Sciatic nerve (tissue), 2 donors: ENCODE measurements around the gene AIFM3. TPM values are rescaled to one million over a fixed set of nuclear protein-coding genes. Genes with fewer than 3 reads are reported as not detected.

Source experiments
- ATAC-seq: fragments of 200-7000 bp; cut with Tn5 transposase; one replicate; pipeline ENCODE4 v1.9.1; 2020; ENCODE audit warnings: mild to moderate bottlenecking, moderate library complexity
- DNase-seq: peaks from one replicate; pipeline ENCODE4 v3.0.0-alpha.2; 2020; ENCODE audit warnings: low spot score
- intact Hi-C: fragments of 100-400 bp; cut with DNase I; formaldehyde crosslinking; loops from one replicate; pipeline ENCODE4 v1.14.2; 2022
- total RNA-seq: library from RNA; stranded (reverse); fragmentation: NEBNext Ultra II Directional; extraction: Animal tissue kit (Norgen Biotek cat#: 25700); gene quantifications from one replicate; pipeline ENCODE4 v1.2.1, GENCODE V29; 2021
- donor health status: DM: no; HTN: no; CAD: no.
- donor health status: DM: no; HTN: no; CAD: no.

AIFM3 gene
- total RNA-seq, 1 donor from 2014 or later, result 2.1 TPM

- DNase-seq, result no peak
- peak; percentile 51 for ATAC-seq
- intact Hi-C loops, result no loop called here
These were observed 13.2 kb upstream of the AIFM3 start for GRCh38 chr22:20953668-20954500.

DNA sequence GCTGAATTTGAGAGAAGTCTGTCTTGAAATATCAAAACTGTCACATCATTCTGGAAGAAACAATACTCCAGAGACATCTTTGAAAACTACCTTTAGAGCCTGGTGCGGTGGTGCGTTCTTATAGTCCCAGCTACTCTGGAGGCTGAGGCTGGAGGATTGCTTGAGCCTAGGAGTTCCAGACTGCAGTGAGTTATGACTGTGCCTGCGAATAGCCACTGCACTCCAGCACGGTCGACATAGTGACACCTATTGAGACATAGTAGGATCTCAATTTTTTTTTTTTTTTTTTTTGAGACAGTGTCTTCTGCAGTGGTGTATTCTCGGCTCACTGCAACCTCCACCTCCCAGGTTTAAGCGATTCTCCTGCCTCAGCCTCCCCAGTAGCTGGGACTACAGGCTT lies 11.5 kb upstream of the AIFM3 start:
- no peak for ATAC-seq
- DNase-seq, result no peak
- intact Hi-C loops, result no loop called here

DNA sequence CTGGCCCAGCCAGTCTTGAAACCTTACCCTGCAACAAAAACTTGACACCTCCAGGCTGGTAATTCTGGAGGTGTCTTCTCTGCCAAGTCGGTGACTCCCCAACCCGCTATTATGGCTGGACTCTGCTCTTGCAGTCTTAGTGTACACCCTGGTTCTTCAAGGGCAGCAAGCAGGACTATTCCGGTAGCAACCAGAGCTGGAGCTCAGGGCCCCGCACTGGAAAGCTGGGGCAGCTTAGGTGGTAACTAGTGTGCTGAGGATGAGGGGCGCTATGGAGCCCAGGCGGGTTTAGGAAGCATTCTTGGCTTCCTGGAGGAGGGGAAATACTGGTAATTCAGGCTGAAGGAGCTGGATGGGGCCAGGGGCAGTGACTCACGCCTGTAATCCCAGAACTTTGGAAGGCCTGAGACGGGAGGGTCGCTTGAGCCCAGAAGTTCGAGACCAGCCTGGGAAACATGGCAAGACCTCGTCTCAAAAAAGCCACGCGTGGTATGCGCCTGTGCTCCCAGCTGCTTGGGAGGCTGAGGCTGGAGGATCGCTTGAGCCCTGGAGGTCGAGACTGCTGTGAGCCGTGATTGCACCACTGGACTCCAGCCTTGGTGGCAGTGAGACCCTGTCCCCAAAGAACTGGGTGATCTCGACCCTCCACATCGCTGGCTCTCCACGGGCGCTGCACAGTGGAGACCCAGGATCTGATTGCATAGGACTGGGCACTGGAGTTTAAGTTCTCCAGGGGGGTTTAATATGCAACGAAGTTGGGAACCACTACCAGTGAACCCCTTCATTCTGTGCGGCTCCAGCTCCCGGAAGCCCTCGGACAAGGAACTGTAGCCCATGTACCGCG lies 10.6 kb upstream of the AIFM3 start:
- ATAC-seq (no peak), DNase-seq (no peak)
- intact Hi-C loops, result no loop called here

DNA sequence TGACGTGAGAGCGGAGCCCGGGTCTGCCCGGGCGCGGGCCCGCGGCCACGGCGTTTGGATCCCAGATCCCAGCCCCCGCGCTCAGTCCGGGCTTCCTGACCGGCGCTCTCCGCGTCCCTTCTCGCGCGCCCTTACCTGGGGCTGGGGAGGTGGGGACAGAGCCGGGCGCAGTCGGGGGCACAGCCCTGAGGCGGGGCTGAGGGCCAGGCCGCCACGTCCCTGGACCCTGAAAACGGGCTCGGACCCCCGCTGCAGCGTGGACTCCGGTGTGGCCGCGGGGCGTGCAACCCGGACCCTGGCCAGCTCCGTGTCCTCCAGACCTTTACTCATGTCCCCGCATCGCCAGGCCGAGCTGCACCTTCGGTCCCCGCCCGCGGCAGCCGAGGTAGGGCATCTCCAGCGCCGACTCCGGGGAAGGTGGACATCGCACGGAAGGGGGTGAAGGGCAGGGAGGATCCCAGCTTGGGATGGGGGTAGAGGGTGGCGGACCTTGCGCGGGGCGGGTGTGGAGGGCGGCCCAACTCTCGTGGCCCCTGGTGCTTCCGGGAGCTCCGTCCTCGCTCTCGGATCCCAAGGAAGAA lies 9.9 kb upstream of the AIFM3 start:
- intact Hi-C loops, result no loop called here
- DNase-seq (no peak), ATAC-seq (peak; percentile 53)

DNA sequence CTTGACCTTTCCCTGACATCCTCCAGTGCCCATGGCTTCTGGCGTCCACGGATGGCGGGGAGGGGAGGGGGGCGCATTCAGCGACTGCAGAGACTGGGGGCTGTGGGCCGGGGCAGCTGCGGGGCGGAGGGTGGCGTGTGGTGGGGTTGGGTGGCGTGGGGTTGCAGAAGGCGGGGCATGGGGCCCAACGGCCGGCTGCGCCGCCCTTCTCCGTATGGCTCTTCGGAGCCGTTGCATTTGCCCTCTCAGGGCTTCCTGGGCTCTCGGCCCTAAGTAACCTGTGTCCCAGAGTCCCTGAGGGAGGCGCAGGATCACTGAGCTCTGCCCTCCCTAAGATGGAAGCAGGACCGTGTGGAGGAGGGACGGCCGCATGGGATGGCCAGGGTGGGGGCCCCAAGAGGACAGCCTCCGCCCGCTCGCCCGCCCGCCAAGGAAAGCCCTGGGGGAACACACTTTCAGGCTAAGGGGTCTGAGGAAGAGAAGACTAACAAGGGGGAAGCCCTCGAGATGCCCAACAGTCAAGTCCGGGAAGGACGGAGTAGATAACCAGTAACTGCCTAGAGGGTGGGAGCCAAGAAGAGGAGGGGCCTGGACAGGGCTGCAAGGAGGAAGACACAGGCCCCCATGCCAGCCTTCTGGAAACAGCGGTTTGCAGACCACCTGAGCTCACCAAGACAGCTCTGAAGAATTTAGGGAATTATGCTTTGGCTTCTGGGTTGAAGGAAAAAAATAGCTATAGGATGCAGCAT lies 9.2 kb upstream of the AIFM3 start:
- DNase-seq, result no peak
- intact Hi-C loops, result no loop called here
- ATAC-seq, result peak; percentile 62

DNA sequence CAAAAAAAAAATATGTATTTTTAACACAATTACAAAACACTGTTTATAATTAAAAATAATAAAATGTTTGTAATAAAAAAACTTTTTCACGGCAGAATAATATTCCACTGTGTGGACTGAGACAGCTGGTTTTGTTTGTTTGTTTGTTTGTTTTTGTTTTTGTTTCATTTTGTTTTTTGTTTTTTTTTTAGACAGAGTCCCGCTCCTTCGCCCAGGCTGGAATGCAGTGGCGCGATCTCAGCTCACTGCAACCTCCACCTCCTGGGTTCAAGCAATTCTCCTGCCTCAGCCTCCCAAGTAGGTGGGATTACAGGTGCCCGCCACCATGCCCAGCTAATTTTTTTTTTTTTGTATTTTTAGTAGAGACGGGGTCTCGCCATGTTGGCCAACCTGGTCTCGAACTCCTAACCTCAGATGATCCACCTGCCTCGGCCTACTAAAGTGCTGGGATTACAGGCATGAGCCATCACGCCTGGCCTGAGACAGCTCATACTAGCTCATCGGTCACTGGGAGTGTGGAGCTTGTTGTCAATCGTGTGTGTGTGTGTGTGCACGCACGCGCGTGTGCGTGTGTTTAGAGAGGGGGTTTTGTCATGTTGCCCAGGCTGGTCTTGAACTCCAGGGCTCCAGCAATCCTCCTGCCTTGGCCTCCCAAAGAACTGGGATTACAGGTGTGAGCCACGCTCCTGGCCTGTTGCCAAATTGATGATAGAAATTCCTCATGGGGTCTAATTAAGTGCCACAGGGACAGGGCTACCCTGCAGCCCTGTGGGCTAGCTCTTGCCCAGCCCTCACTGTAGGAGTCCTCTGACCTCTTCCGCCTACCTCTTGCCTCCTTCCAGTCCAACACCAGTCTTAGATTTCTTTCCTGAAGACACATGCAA lies 7.2 kb upstream of the AIFM3 start:
- ATAC-seq (no peak), DNase-seq (no peak)
- intact Hi-C loops, result no loop called here

GRCh38 chr22:20960609-20961008 lies 6.4 kb upstream of the AIFM3 start:
- ATAC-seq (no peak), DNase-seq (no peak)
- intact Hi-C loops, result no loop called here

DNA sequence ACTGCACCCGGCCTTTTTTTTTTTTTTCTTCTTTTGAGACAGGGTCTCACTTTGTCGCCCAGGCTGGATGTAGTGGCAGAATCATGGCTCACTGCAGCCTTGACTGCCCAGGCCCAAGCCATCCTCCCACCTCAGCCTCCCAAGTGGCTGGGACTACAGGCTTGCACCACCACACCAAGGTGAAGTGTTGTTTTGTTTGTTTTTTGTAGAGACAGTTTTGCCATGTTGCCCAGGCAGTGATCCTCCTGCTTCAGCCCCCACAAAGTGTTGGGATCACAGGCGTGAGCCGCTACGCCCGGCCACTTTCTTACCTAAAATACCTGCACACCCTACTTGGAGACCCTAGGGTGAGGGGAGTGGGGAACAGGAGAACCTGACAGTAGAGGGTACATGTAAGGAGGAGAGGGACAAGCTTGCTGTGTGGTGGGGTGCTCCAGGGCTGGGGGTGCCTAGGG lies 4.5 kb upstream of the AIFM3 start:
- intact Hi-C loops, result no loop called here
- DNase-seq (no peak), ATAC-seq (no peak)

DNA sequence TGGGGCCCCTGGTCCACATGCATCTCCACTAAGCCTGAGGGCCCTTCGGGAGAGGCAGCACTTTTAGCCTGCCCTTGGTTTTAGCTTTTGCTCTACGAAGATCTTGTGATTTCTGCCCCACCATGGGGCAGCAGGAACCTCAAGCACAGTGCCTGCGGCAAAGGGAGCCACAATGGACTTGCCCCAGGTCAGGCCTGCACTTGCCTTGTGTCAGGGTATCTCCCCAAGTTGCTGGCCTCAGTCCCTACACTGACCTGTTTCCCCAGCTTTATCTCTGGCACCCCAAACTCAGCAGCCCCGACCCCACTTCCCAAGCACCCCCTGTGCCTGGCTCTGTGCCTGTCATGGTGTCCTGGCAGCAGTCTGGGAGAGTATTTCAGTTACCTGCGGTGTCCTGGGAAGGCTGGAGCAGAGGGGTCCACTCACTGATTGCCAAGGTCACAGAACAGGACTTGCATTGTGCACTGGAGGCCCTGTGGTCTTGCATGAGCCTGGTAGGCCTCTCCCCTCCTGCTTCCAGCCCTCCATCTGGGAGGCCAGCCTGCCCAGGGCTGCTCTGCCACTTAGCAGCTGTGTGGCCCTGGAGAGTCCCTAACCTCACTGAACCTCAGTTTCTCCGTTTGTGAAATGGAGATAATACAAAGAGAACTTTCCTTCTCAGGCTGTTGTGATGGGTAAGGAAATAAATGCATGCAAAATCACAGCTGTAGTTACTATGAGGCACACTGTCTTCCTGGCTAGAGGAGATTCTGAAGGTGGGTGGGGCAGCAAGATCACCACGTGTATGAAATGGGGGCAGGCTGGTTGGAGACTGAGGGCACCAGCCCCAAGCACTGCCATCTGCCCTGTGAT lies 3.6 kb upstream of the AIFM3 start:
- DNase-seq (no peak), ATAC-seq (no peak)
- intact Hi-C loops, result no loop called here

DNA sequence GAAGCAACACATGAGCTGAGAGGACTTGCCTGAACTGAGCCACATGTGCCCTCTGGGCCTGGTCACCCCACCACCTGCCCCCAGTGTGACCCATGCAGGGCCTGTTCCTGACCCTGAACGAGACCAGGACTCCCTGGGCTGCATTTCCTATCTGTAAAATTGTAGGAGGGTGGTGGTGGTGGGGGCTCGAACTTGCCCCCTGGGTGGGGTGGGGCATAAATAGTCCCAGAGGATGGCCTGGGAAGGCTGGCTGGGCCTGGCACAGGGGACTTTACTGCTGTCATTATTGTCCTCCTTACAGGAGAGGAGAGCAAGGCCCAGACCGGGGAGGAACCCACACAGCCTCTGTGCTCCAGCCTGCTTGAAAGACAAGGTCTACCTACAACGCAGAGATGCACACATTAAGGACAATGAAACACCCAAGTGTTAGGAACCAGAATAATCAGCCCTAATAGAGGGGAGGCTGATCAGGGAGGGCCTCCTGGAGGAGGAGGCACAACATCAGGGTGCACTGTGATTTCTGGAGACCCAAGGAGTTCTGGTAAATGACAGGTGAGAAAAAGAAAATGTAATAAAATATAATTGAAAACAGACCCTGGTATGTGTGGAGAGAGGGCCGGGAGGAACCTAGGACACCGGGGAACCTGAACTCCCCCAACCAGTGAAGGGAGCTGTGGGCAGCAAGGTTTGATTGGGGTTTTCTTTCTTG lies 2.8 kb upstream of the AIFM3 start:
- DNase-seq, result no peak
- no peak for ATAC-seq
- intact Hi-C loops, result no loop called here

- intact Hi-C loops, result no loop called here
- no peak for ATAC-seq
These were observed 2.3 kb upstream of the AIFM3 start for GRCh38 chr22:20964799-20965103.

DNA sequence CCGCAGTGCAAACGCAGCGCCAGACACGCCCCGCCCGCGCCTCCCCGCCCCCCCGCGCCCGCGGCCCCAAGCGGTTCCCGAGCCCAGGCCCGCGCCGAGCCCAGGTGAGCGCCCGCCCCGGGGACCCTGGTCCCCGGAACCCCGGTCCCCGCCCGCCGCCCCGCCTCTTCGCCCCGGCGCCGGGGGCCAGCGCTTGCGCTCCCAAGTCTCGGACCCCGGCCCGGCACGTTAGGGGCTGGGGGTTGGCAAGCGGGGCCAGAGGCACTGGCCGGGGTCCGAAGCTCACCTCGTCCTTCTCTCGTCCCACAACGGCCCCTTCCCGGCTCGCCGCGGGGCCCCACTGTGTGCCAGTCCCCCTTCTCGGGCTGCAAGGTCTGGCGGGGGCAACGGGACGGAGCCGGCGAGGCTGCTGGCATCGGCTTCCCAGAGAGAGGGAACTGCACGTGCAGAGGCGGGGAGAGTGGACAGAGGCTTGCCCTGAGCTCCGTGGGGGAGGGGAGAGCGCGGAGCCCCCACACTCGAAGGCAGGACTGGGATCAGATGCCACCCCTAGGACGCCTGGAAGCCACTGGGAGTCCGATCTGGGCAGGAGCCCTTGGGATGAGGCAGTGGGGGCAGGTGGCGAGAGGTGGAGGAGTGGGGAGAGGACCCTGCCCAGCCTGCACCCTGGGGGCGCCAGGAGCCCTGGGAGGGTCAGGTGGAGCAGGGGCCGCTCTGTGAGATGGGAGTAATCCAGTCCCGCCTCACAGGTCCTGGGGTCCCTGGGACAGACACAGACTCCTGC lies 1.8 kb upstream of the AIFM3 start:
- no peak for DNase-seq
- intact Hi-C loops, result no loop called here
- no peak for ATAC-seq

More at GRCh38 chr22:20964799-20965103, 2.3 kb upstream of the AIFM3 start:
- DNase-seq, result no peak

DNA sequence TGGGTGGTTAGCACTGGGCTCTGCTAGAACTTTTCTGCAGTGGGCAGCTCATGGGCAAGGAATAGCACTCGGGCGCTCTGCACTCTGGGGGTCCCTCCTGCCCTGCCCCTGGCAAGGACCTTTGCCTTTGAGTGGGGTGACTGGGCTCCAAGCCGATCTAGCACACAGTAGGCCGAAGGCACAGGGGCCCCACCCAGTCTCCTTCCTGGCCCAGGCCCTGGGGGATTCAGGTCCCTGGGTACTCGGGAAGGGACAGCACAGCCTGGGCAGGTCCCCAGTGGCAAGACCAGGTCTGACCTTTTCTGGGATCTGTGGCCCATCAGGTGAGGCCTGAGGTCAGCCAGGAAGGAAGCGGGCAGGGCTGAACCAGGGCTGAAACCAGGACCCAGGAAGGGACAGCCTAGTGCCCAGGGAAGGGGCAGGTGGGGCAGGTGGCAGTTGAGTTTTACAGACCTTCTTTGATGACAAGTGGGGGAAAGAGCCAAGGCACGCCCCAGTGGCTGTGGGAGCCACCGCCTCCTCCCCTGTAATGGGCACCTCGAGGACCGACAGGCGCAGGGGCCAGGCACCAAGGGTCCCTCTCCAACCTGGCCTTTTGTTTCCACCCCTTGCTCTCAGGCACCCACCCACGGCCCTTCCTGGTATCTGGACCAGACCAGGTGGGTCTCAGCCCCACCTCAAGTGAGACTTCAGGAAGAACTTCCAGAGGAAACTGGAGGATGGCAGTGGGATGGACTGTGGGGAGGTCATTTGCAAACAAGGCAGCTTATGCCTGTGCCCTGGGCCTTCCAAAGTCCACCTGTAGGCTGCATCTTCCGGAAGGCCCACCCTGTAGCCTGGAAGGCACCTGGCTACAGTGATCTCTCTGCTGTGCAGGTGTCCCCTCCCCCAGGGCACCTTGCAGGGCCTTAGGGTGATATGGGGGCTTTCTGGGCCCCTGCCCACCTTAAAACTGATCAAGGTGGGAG lies 883 bp upstream of the AIFM3 start:
- ATAC-seq (no peak), DNase-seq (no peak)
- intact Hi-C loops, result no loop called here

- intact Hi-C loops, result no loop called here
- no peak for DNase-seq
- no peak for ATAC-seq
These were observed 699 bp downstream of the AIFM3 start for GRCh38 chr22:20967697-20968211.
